ENCODE data around the gene TRIM52.

DNA sequence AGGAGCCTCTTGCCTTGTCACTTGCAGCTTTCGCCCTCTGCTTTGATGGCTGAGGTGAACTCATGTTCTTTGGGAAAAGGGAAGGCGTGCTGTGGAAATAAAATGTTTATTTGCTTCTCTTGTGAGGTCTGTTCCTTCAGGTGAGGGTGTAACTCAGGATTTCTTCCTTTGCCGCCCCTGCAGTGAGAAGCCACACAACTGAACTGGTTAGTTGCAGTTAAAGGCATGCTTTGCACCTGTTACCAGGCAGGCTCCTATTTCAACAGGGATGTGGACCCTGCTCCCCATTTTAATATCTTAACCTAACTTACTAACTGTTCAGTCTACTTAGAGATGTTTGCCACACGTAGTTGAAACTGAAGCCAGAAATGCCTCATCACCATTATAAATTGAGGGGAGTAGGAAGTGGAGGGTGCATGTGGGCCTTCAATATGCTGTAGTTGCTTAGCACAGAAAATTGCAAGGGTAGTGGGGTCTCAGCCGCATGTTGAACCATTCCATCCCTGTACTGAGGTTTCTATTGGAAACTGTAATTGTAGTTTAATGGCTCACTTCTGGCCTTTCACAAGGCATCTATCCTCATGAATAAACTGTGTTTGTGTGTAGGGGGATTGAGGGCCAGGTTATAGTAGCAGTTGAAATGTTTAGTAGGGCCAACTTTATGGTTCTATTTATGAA is 25.1 kb downstream of the TRIM52 start:
- TF ChIP-seq, protein P1, sequence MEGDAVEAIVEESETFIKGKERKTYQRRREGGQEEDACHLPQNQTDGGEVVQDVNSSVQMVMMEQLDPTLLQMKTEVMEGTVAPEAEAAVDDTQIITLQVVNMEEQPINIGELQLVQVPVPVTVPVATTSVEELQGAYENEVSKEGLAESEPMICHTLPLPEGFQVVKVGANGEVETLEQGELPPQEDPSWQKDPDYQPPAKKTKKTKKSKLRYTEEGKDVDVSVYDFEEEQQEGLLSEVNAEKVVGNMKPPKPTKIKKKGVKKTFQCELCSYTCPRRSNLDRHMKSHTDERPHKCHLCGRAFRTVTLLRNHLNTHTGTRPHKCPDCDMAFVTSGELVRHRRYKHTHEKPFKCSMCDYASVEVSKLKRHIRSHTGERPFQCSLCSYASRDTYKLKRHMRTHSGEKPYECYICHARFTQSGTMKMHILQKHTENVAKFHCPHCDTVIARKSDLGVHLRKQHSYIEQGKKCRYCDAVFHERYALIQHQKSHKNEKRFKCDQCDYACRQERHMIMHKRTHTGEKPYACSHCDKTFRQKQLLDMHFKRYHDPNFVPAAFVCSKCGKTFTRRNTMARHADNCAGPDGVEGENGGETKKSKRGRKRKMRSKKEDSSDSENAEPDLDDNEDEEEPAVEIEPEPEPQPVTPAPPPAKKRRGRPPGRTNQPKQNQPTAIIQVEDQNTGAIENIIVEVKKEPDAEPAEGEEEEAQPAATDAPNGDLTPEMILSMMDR (IDR thresholded peaks at IDR 0.05; ENCODE audit: low read depth, low read length, poor library complexity, severe bottlenecking), result no peak
- TF ChIP-seq EZH2phosphoT487 (IDR thresholded peaks at IDR 0.05; ENCODE audit: borderline replicate concordance, low read length), result no peak
